Caco-2 (cell line): ENCODE results near the gene PGLYRP3. TPM values are rescaled to one million over a fixed set of nuclear protein-coding genes. Genes with fewer than 3 reads are reported as not detected.

Source experiments
- BruUV-seq: library from RNA; stranded (reverse); fragments of 400-500 nt; replicated peaks from 2 replicates; lab custom pipeline; 2021; lab: Mats Ljungman, UMichigan
- CTCF ChIA-PET: fragments of 300-600 bp; sonication (Branson Sonifier 250); formaldehyde crosslinking; loops from one replicate; lab custom pipeline; 2022; ENCODE audit warnings: antibody characterized with exemption; lab: Charles Lee
- POLR2A ChIA-PET: fragments of 300-600 bp; sonication (Branson Sonifier 250); formaldehyde crosslinking; loops from one replicate; lab custom pipeline; 2022; ENCODE audit warnings: antibody characterized with exemption; lab: Charles Lee
- DNase-seq, 2 experiments: peaks; one replicate each; pipeline versions ENCODE4 v3.0.0 to v3.0.0-alpha.2; 2020 to 2022
- H3K27me3 ChIP-seq: replicated peaks from 2 replicates; pipeline ENCODE4 v1.6.0; 2011; ENCODE audit warnings: low read length; ENCODE audit not compliant: control insufficient read depth, insufficient read depth
- H3K36me3 ChIP-seq: 2 replicates; pipeline ENCODE4 v1.5.1; 2011; ENCODE audit warnings: low read length; ENCODE audit not compliant: control insufficient read depth, insufficient read depth
- H3K4me1 ChIP-seq: fragments of 250-450 bp; sonication (Bioruptor Pico); 2 replicates; pipeline ENCODE4 v1.5.1; 2020; ENCODE audit warnings: mild to moderate bottlenecking
- H3K4me3 ChIP-seq: 2 replicates; pipeline ENCODE4 v1.5.1; 2011; ENCODE audit warnings: low read depth, mild to moderate bottlenecking, control low read depth, low read length
- H3K9me3 ChIP-seq: fragments of 250-450 bp; sonication (Bioruptor Pico); 2 replicates; pipeline ENCODE4 v1.5.1; 2020; ENCODE audit warnings: mild to moderate bottlenecking, moderate library complexity
- H3K27ac Mint-ChIP-seq: one replicate; pipeline ENCODE4 v1.8.0; 2022; ENCODE audit warnings: mixed read lengths; ENCODE audit not compliant: unreplicated experiment
- H3K27me3 Mint-ChIP-seq: one replicate; pipeline ENCODE4 v1.8.0; 2022; ENCODE audit warnings: mixed read lengths; ENCODE audit not compliant: insufficient read depth, unreplicated experiment
- H3K36me3 Mint-ChIP-seq: one replicate; pipeline ENCODE4 v1.8.0; 2022; ENCODE audit warnings: mild to moderate bottlenecking, mixed read lengths; ENCODE audit not compliant: insufficient read depth, unreplicated experiment
- H3K4me1 Mint-ChIP-seq: one replicate; pipeline ENCODE4 v1.8.0; 2022; ENCODE audit warnings: low read depth, mixed read lengths; ENCODE audit not compliant: unreplicated experiment
- H3K4me3 Mint-ChIP-seq: one replicate; pipeline ENCODE4 v1.8.0; 2022; ENCODE audit warnings: mild to moderate bottlenecking, moderate library complexity, mixed read lengths; ENCODE audit not compliant: unreplicated experiment
- H3K9me3 Mint-ChIP-seq: one replicate; pipeline ENCODE4 v1.8.0; 2022; ENCODE audit warnings: mixed read lengths; ENCODE audit not compliant: unreplicated experiment
- CTCF ChIP-seq, 2 experiments: fragments of 200-600 bp in 1 of 2; IDR thresholded peaks; 1 replicate in 1 of 2; 2 replicates in 1 of 2; pipeline versions ENCODE4 v1.5.1 to v1.8.0; 2011 to 2022; ENCODE audit warnings: antibody characterized with exemption in 1 of 2, control low read depth in 1 of 2, inconsistent platforms in 1 of 2, low read depth in 1 of 2, low read length in 1 of 2, mild to moderate bottlenecking in 1 of 2, moderate library complexity in 1 of 2; ENCODE audit not compliant: insufficient read depth in 1 of 2, severe bottlenecking in 1 of 2, unreplicated experiment in 1 of 2
- intact Hi-C: fragments of 100-400 bp; cut with micrococcal nuclease; formaldehyde crosslinking; loops from one replicate; pipeline ENCODE4 v1.10.0; 2022; ENCODE audit not compliant: unreplicated experiment
- total RNA-seq: library from RNA; stranded (reverse); gene quantifications from 2 replicates; pipeline ENCODE4 v1.2.3, GENCODE V29; 2022

Gene PGLYRP3
- total RNA-seq, 1 experiment from 2014 or later, result not detected

DNA sequence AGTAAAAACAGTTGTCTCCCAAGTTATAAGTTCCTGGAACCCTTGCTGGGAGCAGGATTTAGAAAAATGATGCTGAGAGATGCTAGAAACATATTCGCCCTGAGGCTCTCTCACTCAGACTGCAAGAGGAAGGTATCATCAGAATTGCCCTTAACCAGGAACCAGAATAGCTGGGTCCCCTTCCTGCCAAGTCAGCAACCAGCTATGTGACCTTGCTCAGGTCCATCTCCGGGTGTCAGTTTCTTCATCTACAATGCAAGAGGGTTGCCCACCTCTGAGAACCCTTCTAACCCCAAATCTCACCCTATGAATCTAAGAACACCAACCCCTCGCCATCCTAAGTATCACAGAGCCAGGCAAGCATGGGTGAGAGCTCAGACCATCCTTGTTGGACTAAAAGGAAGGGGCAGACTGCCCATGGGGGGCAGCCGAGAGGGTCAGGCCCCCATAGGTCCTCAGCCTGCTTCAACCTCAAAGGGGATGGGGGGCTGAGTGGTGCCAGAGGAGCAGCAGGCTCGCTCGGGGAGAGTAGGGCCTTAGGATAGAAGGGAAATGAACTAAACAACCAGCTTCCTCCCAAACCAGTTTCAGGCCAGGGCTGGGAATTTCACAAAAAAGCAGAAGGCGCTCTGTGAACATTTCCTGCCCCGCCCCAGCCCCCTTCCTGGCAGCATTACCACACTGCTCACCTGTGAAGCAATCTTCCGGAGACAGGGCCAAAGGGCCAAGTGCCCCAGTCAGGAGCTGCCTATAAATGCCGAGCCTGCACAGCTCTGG lies 44.5 kb upstream of the PGLYRP3 start:
- no peaks in the 10 kb centered on the region for H3K36me3 ChIP-seq
- no TSS peak for BruUV-seq
- H3K36me3 Mint-ChIP-seq, result no peaks in the 10 kb centered on the region
- no peak for TF ChIP-seq CTCF (IDR thresholded peaks at IDR 0.05; ENCODE audit: insufficient read depth in 1 of 2, low read depth in 1 of 2, low read length in 1 of 2, severe bottlenecking in 1 of 2, unreplicated experiment in 1 of 2)
- no peak overlapping the region for H3K27ac Mint-ChIP-seq
- intact Hi-C loops, result loop anchor here (1.0 to 10.0 kb wide), 2 partner anchors 13 to 208 kb away; partner anchors contain the start of gene S100A2
- H3K9me3 Mint-ChIP-seq, result no peaks in the 10 kb centered on the region
- DNase-seq, result no peak
- 0 out of 2 replicates have a peak, but pooled peaks cover 1% of the 10 kb centered on the region for H3K4me1 ChIP-seq
- no peaks in the 10 kb centered on the region for H3K9me3 ChIP-seq
- no peaks in the 10 kb centered on the region for H3K4me1 Mint-ChIP-seq
- ChIA-PET POLR2A (no interaction called here), CTCF (interaction anchor here (0.6 to 1.9 kb wide), 2 partner anchors 138 to 141 kb away, joined by 7 to 8 read pairs; no protein-coding TSS in a partner anchor)
- peaks cover 10% of the 10 kb centered on the region for H3K27me3 Mint-ChIP-seq
- no peaks in the 10 kb centered on the region for H3K27me3 ChIP-seq
- H3K4me3 ChIP-seq, result no peak overlapping the region
- H3K4me3 Mint-ChIP-seq, result no peak overlapping the region

GRCh38 chr1:153356392-153357075 lies 43.8 kb upstream of the PGLYRP3 start:
- H3K4me1 ChIP-seq, result no peaks in the 10 kb centered on the region
- no peaks in the 10 kb centered on the region for H3K27me3 ChIP-seq
- no peak overlapping the region for H3K4me3 ChIP-seq
- Mint-ChIP-seq H3K9me3 (no peaks in the 10 kb centered on the region), H3K27ac (no peak overlapping the region), H3K27me3 (peaks cover 10% of the 10 kb centered on the region), H3K4me3 (no peak overlapping the region), H3K4me1 (no peaks in the 10 kb centered on the region), H3K36me3 (no peaks in the 10 kb centered on the region)
- TF ChIP-seq CTCF (IDR thresholded peaks at IDR 0.05; ENCODE audit: insufficient read depth in 1 of 2, low read depth in 1 of 2, low read length in 1 of 2, severe bottlenecking in 1 of 2, unreplicated experiment in 1 of 2), result no peak
- DNase-seq, result no peak
- ChIA-PET POLR2A (no interaction called here), CTCF (interaction anchor here (1.4 to 1.9 kb wide), 2 partner anchors 138 to 139 kb away, joined by 6 to 8 read pairs; no protein-coding TSS in a partner anchor)
- intact Hi-C loops, result loop anchor here (1.0 to 10.0 kb wide), 2 partner anchors 14 to 208 kb away; partner anchors contain the start of gene S100A2
- BruUV-seq, result no TSS peak
- no peaks in the 10 kb centered on the region for H3K9me3 ChIP-seq
- no peaks in the 10 kb centered on the region for H3K36me3 ChIP-seq

DNA sequence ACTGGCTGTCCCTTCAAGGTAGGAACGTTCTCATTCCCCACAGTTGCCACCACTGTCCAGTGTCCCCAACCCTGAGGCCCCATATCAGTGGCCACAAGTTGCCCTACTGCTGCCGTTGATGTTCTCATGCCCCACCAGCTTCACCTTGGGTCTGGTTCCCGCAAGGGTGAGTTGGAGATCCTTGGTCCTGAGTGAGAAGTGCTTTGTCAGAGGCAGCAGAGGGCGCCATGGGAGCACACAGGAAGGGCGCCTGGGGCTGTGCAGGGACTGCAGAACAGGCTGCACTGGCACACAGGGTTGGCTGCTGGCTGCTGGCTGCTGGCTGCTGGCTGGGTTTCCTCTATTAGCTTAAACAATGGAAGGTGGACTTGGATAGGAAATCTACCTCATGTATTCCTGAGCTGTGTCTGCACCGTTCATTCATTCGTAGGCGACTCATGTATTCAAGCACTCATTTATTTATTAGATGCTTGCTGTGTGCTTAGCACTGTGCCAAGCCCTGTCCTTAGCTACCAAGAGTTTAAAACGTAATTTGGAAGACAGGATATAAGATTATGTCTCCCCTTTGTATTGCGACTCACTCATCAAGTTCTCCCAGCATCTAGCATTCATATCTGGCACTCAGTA lies 42.8 kb upstream of the PGLYRP3 start:
- Histone ChIP-seq H3K36me3 (no peaks in the 10 kb centered on the region), H3K4me3 (no peak overlapping the region), H3K9me3 (no peaks in the 10 kb centered on the region), H3K4me1 (no peaks in the 10 kb centered on the region), H3K27me3 (no peaks in the 10 kb centered on the region)
- DNase-seq, result peak; percentile 66 to 70
- no peak overlapping the region for H3K4me3 Mint-ChIP-seq
- no peak overlapping the region for H3K27ac Mint-ChIP-seq
- ChIA-PET CTCF (interaction anchor here (0.9 to 1.4 kb wide), 2 partner anchors 20 to 139 kb away, joined by 3 to 6 read pairs; partner anchors contain the start of gene S100A12), POLR2A (no interaction called here)
- peaks cover 10% of the 10 kb centered on the region for H3K27me3 Mint-ChIP-seq
- no peaks in the 10 kb centered on the region for H3K4me1 Mint-ChIP-seq
- BruUV-seq, result no TSS peak
- no peaks in the 10 kb centered on the region for H3K36me3 Mint-ChIP-seq
- TF ChIP-seq CTCF (IDR thresholded peaks at IDR 0.05; ENCODE audit: insufficient read depth in 1 of 2, low read depth in 1 of 2, low read length in 1 of 2, severe bottlenecking in 1 of 2, unreplicated experiment in 1 of 2), result peak; percentile 56 to 71
- intact Hi-C loops, result loop anchor here (10.0 kb wide), 1 partner anchor 209 kb away; the partner anchor contains the start of gene S100A2
- no peaks in the 10 kb centered on the region for H3K9me3 Mint-ChIP-seq
